ENCODE measurements around the gene THADA.

The THADA gene

GRCh38 chr2:43321446-43321845, 274.4 kb downstream of the THADA start:
- H3K9me2 ChIP-seq (replicated peaks; ENCODE audit: control insufficient read depth, low read length), result no peaks in the 10 kb centered on the region
- no peak overlapping the region for H3K4me2 ChIP-seq (ENCODE audit: low read length)
- no peaks in the 10 kb centered on the region for H4K20me1 ChIP-seq (ENCODE audit: control insufficient read depth, insufficient read depth, low read depth, low read length)
- TF ChIP-seq CTCF (IDR thresholded peaks at IDR 0.05; ENCODE audit: low read depth, low read length, poor library complexity, severe bottlenecking) (no peak), EZH2phosphoT487 (IDR thresholded peaks at IDR 0.05; ENCODE audit: borderline replicate concordance, low read length) (no peak)
- H3F3A ChIP-seq (ENCODE audit: control insufficient read depth, insufficient read depth), result no peaks in the 10 kb centered on the region
- peaks cover 11% of the 10 kb centered on the region; the same call in 1 of the 2 replicates for H3K36me3 ChIP-seq (ENCODE audit: control insufficient read depth, low read length)
- no peak overlapping the region for H3K27ac ChIP-seq (ENCODE audit: low read depth, low read length)
- H3K79me2 ChIP-seq (ENCODE audit: control insufficient read depth, low read length), result no peaks in the 10 kb centered on the region
- no peaks in the 10 kb centered on the region for H3K27me3 ChIP-seq (ENCODE audit: control insufficient read depth, low read length)
- no peak overlapping the region for H3K4me3 ChIP-seq (ENCODE audit: low read length)
- no peaks in the 10 kb centered on the region for H3K9me3 ChIP-seq (ENCODE audit: control insufficient read depth, insufficient read depth, low read length)
- no peaks in the 10 kb centered on the region for H3K4me1 ChIP-seq (ENCODE audit: control insufficient read depth, low read length)

- Histone ChIP-seq H3K9me3 (ENCODE audit: control insufficient read depth, insufficient read depth, low read length) (no peaks in the 10 kb centered on the region), H3K27me3 (ENCODE audit: control insufficient read depth, low read length) (no peaks in the 10 kb centered on the region), H3K4me2 (ENCODE audit: low read length) (no peak overlapping the region), H3K36me3 (ENCODE audit: control insufficient read depth, low read length) (peaks cover 11% of the 10 kb centered on the region; the same call in 1 of the 2 replicates), H3K4me1 (ENCODE audit: control insufficient read depth, low read length) (no peaks in the 10 kb centered on the region), H3F3A (ENCODE audit: control insufficient read depth, insufficient read depth) (no peaks in the 10 kb centered on the region), H3K27ac (ENCODE audit: low read depth, low read length) (no peak overlapping the region), H3K4me3 (ENCODE audit: low read length) (no peak overlapping the region), H4K20me1 (ENCODE audit: control insufficient read depth, insufficient read depth, low read depth, low read length) (no peaks in the 10 kb centered on the region), H3K79me2 (ENCODE audit: control insufficient read depth, low read length) (no peaks in the 10 kb centered on the region), H3K9me2 (replicated peaks; ENCODE audit: control insufficient read depth, low read length) (no peaks in the 10 kb centered on the region)
- TF ChIP-seq EZH2phosphoT487 (IDR thresholded peaks at IDR 0.05; ENCODE audit: borderline replicate concordance, low read length) (no peak), CTCF (IDR thresholded peaks at IDR 0.05; ENCODE audit: low read depth, low read length, poor library complexity, severe bottlenecking) (no peak)
These were observed 276.3 kb downstream of the THADA start for GRCh38 chr2:43319541-43319940.

GRCh38 chr2:43318791-43319190, 277.0 kb downstream of the THADA start:
- no peaks in the 10 kb centered on the region for H3K9me2 ChIP-seq (replicated peaks; ENCODE audit: control insufficient read depth, low read length)
- no peaks in the 10 kb centered on the region for H3K27me3 ChIP-seq (ENCODE audit: control insufficient read depth, low read length)
- H3K36me3 ChIP-seq (ENCODE audit: control insufficient read depth, low read length), result peaks cover 11% of the 10 kb centered on the region; the same call in 1 of the 2 replicates
- TF ChIP-seq EZH2phosphoT487 (IDR thresholded peaks at IDR 0.05; ENCODE audit: borderline replicate concordance, low read length) (no peak), CTCF (IDR thresholded peaks at IDR 0.05; ENCODE audit: low read depth, low read length, poor library complexity, severe bottlenecking) (no peak)
- H3F3A ChIP-seq (ENCODE audit: control insufficient read depth, insufficient read depth), result no peaks in the 10 kb centered on the region
- H3K4me3 ChIP-seq (ENCODE audit: low read length), result no peak overlapping the region
- no peaks in the 10 kb centered on the region for H3K9me3 ChIP-seq (ENCODE audit: control insufficient read depth, insufficient read depth, low read length)
- no peaks in the 10 kb centered on the region for H4K20me1 ChIP-seq (ENCODE audit: control insufficient read depth, insufficient read depth, low read depth, low read length)
- no peak overlapping the region for H3K4me2 ChIP-seq (ENCODE audit: low read length)
- H3K27ac ChIP-seq (ENCODE audit: low read depth, low read length), result no peak overlapping the region
- no peaks in the 10 kb centered on the region for H3K79me2 ChIP-seq (ENCODE audit: control insufficient read depth, low read length)
- H3K4me1 ChIP-seq (ENCODE audit: control insufficient read depth, low read length), result no peaks in the 10 kb centered on the region

Data from DOHH2 (cell line).